Activated CD8-positive, alpha-beta memory T cell treated with anti-CD3 and anti-CD28 coated beads for 4 hours (primary cell): ENCODE results near the gene NUP62CL.
"Not testable (repeated sequence)": the region's sequence is repeated elsewhere in the genome, so short reads cannot be mapped to it uniquely, and the experiment has no call there.

Experiments
- DNase-seq, 2 donors: peaks; one replicate each; pipeline ENCODE4 v3.0.0-alpha.2; 2020; ENCODE audit warnings: low read depth in 2 of 2

Gene NUP62CL

GRCh38 chrX:107205770-107206696, at the start of gene NUP62CL, which contains the start of gene DNAAF6:
Gene NUP62CL, minus strand, starts transcription at chrX:107206433. Its CDS starts 31,287 bp downstream, at chrX:107175146.
Gene DNAAF6, plus strand, starts transcription at chrX:107206611. Its CDS starts 6,265 bp downstream, at chrX:107212876.
- DNase-seq, result peak; percentile 29 to 39

- DNase-seq, result no peak
These were observed 22.2 kb upstream of the NUP62CL start for GRCh38 chrX:107228486-107228819.

- no peak for DNase-seq
These were observed 21.7 kb upstream of the NUP62CL start for GRCh38 chrX:107227780-107228485.

- no peak for DNase-seq
These were observed 20.5 kb upstream of the NUP62CL start for GRCh38 chrX:107226757-107227156.

GRCh38 chrX:107213477-107213876, 7.2 kb upstream of the NUP62CL start:
- DNase-seq, result no peak

GRCh38 chrX:107207943-107208342, 1.7 kb upstream of the NUP62CL start:
- DNase-seq, result no peak

- DNase-seq, result no peak
These were observed 856 bp upstream of the NUP62CL start for GRCh38 chrX:107207089-107207488.

- no peak for DNase-seq
These were observed 448 bp upstream of the NUP62CL start for GRCh38 chrX:107206697-107207065.

GRCh38 chrX:107204068-107204605, 2.1 kb downstream of the NUP62CL start:
- no peak for DNase-seq

GRCh38 chrX:107199491-107199890, 6.7 kb downstream of the NUP62CL start:
- DNase-seq, result no peak

GRCh38 chrX:107198074-107198473, 8.2 kb downstream of the NUP62CL start:
- not testable (repeated sequence) for DNase-seq

GRCh38 chrX:107197319-107197718, 8.9 kb downstream of the NUP62CL start:
- DNase-seq, result no peak

GRCh38 chrX:107171369-107172102, 34.7 kb downstream of the NUP62CL start:
- DNase-seq, result no peak

- DNase-seq, result no peak
These were observed 37.5 kb downstream of the NUP62CL start for GRCh38 chrX:107168712-107169111.

- no peak for DNase-seq
These were observed 38.0 kb downstream of the NUP62CL start for GRCh38 chrX:107168257-107168656.

- DNase-seq, result no peak
These were observed 38.9 kb downstream of the NUP62CL start for GRCh38 chrX:107167163-107167921.

- not testable (repeated sequence) for DNase-seq
These were observed 48.6 kb downstream of the NUP62CL start for GRCh38 chrX:107157618-107158017.

- not testable (repeated sequence) for DNase-seq
These were observed 50.4 kb downstream of the NUP62CL start for GRCh38 chrX:107155621-107156430.

- no peak for DNase-seq
These were observed 51.2 kb downstream of the NUP62CL start for GRCh38 chrX:107154787-107155620.
